ENCODE measurements around the gene STBD1.

Gene STBD1

GRCh38 chr4:76305971-76306881 is at the start of gene STBD1:
Gene STBD1, plus strand, starts transcription at chr4:76306733. Its CDS starts 37 bp downstream, at chr4:76306770.
- Histone ChIP-seq H3K27me3 (ENCODE audit: low read depth, low read length) (no peaks in the 10 kb centered on the region), H3K27ac (ENCODE audit: low read length) (peak within 1 kb of the TSS; percentile 73), H3K36me3 (ENCODE audit: control insufficient read depth in 1 of 2, insufficient read depth in 2 of 2, low read length in 2 of 2) (peaks cover 8% of the 10 kb centered on the region in 2 donors), H3K9me3 (ENCODE audit: control insufficient read depth in 1 of 2, low read length in 2 of 2) (no peaks in the 10 kb centered on the region), H3K4me3 (ENCODE audit: low read depth in 1 of 2, low read length in 2 of 2) (peak within 1 kb of the TSS; percentile 78 to 91), H3K4me1 (ENCODE audit: control insufficient read depth in 1 of 2, insufficient read depth in 2 of 2, low read length in 2 of 2) (peaks cover 15 to 17% of the 10 kb centered on the region in 2 donors)

GRCh38 chr4:76256968-76257367 is 49.6 kb upstream of the STBD1 start:
- no peaks in the 10 kb centered on the region for H3K9me3 ChIP-seq (ENCODE audit: control insufficient read depth in 1 of 2, low read length in 2 of 2)

GRCh38 chr4:76257824-76258223 is 48.7 kb upstream of the STBD1 start:
- no peaks in the 10 kb centered on the region for H3K27me3 ChIP-seq (ENCODE audit: low read depth, low read length)
- H3K36me3 ChIP-seq (ENCODE audit: control insufficient read depth in 1 of 2, insufficient read depth in 2 of 2, low read length in 2 of 2), result no peaks in the 10 kb centered on the region
- no peaks in the 10 kb centered on the region for H3K9me3 ChIP-seq (ENCODE audit: control insufficient read depth in 1 of 2, low read length in 2 of 2)
- H3K4me1 ChIP-seq (ENCODE audit: control insufficient read depth in 1 of 2, insufficient read depth in 2 of 2, low read length in 2 of 2), result no peaks in the 10 kb centered on the region
- no peak overlapping the region for H3K27ac ChIP-seq (ENCODE audit: low read length)
- no peak overlapping the region for H3K4me3 ChIP-seq (ENCODE audit: low read depth in 1 of 2, low read length in 2 of 2)

More at GRCh38 chr4:76256968-76257367, 49.6 kb upstream of the STBD1 start:
- Histone ChIP-seq H3K4me3 (ENCODE audit: low read depth in 1 of 2, low read length in 2 of 2) (no peak overlapping the region), H3K27me3 (ENCODE audit: low read depth, low read length) (no peaks in the 10 kb centered on the region), H3K27ac (ENCODE audit: low read length) (no peak overlapping the region), H3K4me1 (ENCODE audit: control insufficient read depth in 1 of 2, insufficient read depth in 2 of 2, low read length in 2 of 2) (no peaks in the 10 kb centered on the region), H3K36me3 (ENCODE audit: control insufficient read depth in 1 of 2, insufficient read depth in 2 of 2, low read length in 2 of 2) (no peaks in the 10 kb centered on the region)

GRCh38 chr4:76260571-76260970 is 46.0 kb upstream of the STBD1 start:
- no peaks in the 10 kb centered on the region for H3K9me3 ChIP-seq (ENCODE audit: control insufficient read depth in 1 of 2, low read length in 2 of 2)
- no peaks in the 10 kb centered on the region for H3K36me3 ChIP-seq (ENCODE audit: control insufficient read depth in 1 of 2, insufficient read depth in 2 of 2, low read length in 2 of 2)
- H3K4me1 ChIP-seq (ENCODE audit: control insufficient read depth in 1 of 2, insufficient read depth in 2 of 2, low read length in 2 of 2), result no peaks in the 10 kb centered on the region
- H3K27ac ChIP-seq (ENCODE audit: low read length), result no peak overlapping the region
- H3K4me3 ChIP-seq (ENCODE audit: low read depth in 1 of 2, low read length in 2 of 2), result no peak overlapping the region
- H3K27me3 ChIP-seq (ENCODE audit: low read depth, low read length), result no peaks in the 10 kb centered on the region

- Histone ChIP-seq H3K27me3 (ENCODE audit: low read depth, low read length) (no peaks in the 10 kb centered on the region), H3K9me3 (ENCODE audit: control insufficient read depth in 1 of 2, low read length in 2 of 2) (no peaks in the 10 kb centered on the region), H3K4me1 (ENCODE audit: control insufficient read depth in 1 of 2, insufficient read depth in 2 of 2, low read length in 2 of 2) (no peaks in the 10 kb centered on the region), H3K36me3 (ENCODE audit: control insufficient read depth in 1 of 2, insufficient read depth in 2 of 2, low read length in 2 of 2) (no peaks in the 10 kb centered on the region), H3K27ac (ENCODE audit: low read length) (no peak overlapping the region), H3K4me3 (ENCODE audit: low read depth in 1 of 2, low read length in 2 of 2) (no peak overlapping the region)
These were observed 40.8 kb upstream of the STBD1 start for GRCh38 chr4:76265631-76266218.

- no peaks in the 10 kb centered on the region for H3K9me3 ChIP-seq (ENCODE audit: control insufficient read depth in 1 of 2, low read length in 2 of 2)
- H3K36me3 ChIP-seq (ENCODE audit: control insufficient read depth in 1 of 2, insufficient read depth in 2 of 2, low read length in 2 of 2), result no peaks in the 10 kb centered on the region
- no peak overlapping the region for H3K4me3 ChIP-seq (ENCODE audit: low read depth in 1 of 2, low read length in 2 of 2)
- no peaks in the 10 kb centered on the region for H3K27me3 ChIP-seq (ENCODE audit: low read depth, low read length)
- H3K4me1 ChIP-seq (ENCODE audit: control insufficient read depth in 1 of 2, insufficient read depth in 2 of 2, low read length in 2 of 2), result no peaks in the 10 kb centered on the region
- no peak overlapping the region for H3K27ac ChIP-seq (ENCODE audit: low read length)
These were observed 39.9 kb upstream of the STBD1 start for GRCh38 chr4:76266627-76267026.

- Histone ChIP-seq H3K27ac (ENCODE audit: low read length) (no peak overlapping the region), H3K36me3 (ENCODE audit: control insufficient read depth in 1 of 2, insufficient read depth in 2 of 2, low read length in 2 of 2) (no peaks in the 10 kb centered on the region), H3K4me1 (ENCODE audit: control insufficient read depth in 1 of 2, insufficient read depth in 2 of 2, low read length in 2 of 2) (no peaks in the 10 kb centered on the region), H3K4me3 (ENCODE audit: low read depth in 1 of 2, low read length in 2 of 2) (no peak overlapping the region), H3K27me3 (ENCODE audit: low read depth, low read length) (no peaks in the 10 kb centered on the region), H3K9me3 (ENCODE audit: control insufficient read depth in 1 of 2, low read length in 2 of 2) (no peaks in the 10 kb centered on the region)
These were observed 38.7 kb upstream of the STBD1 start for GRCh38 chr4:76267811-76268210.

GRCh38 chr4:76270244-76271175 is 36.0 kb upstream of the STBD1 start:
- Histone ChIP-seq H3K36me3 (ENCODE audit: control insufficient read depth in 1 of 2, insufficient read depth in 2 of 2, low read length in 2 of 2) (no peaks in the 10 kb centered on the region), H3K9me3 (ENCODE audit: control insufficient read depth in 1 of 2, low read length in 2 of 2) (no peaks in the 10 kb centered on the region), H3K4me1 (ENCODE audit: control insufficient read depth in 1 of 2, insufficient read depth in 2 of 2, low read length in 2 of 2) (no peaks in the 10 kb centered on the region), H3K27me3 (ENCODE audit: low read depth, low read length) (no peaks in the 10 kb centered on the region), H3K4me3 (ENCODE audit: low read depth in 1 of 2, low read length in 2 of 2) (no peak overlapping the region), H3K27ac (ENCODE audit: low read length) (no peak overlapping the region)

GRCh38 chr4:76271248-76271647 is 35.3 kb upstream of the STBD1 start:
- H3K36me3 ChIP-seq (ENCODE audit: control insufficient read depth in 1 of 2, insufficient read depth in 2 of 2, low read length in 2 of 2), result no peaks in the 10 kb centered on the region
- no peaks in the 10 kb centered on the region for H3K27me3 ChIP-seq (ENCODE audit: low read depth, low read length)
- H3K4me3 ChIP-seq (ENCODE audit: low read depth in 1 of 2, low read length in 2 of 2), result no peak overlapping the region
- H3K27ac ChIP-seq (ENCODE audit: low read length), result no peak overlapping the region
- H3K4me1 ChIP-seq (ENCODE audit: control insufficient read depth in 1 of 2, insufficient read depth in 2 of 2, low read length in 2 of 2), result no peaks in the 10 kb centered on the region
- H3K9me3 ChIP-seq (ENCODE audit: control insufficient read depth in 1 of 2, low read length in 2 of 2), result no peaks in the 10 kb centered on the region

- H3K27ac ChIP-seq (ENCODE audit: low read length), result no peak overlapping the region
- H3K4me3 ChIP-seq (ENCODE audit: low read depth in 1 of 2, low read length in 2 of 2), result no peak overlapping the region
- H3K36me3 ChIP-seq (ENCODE audit: control insufficient read depth in 1 of 2, insufficient read depth in 2 of 2, low read length in 2 of 2), result no peaks in the 10 kb centered on the region
- H3K9me3 ChIP-seq (ENCODE audit: control insufficient read depth in 1 of 2, low read length in 2 of 2), result no peaks in the 10 kb centered on the region
- no peaks in the 10 kb centered on the region for H3K4me1 ChIP-seq (ENCODE audit: control insufficient read depth in 1 of 2, insufficient read depth in 2 of 2, low read length in 2 of 2)
- no peaks in the 10 kb centered on the region for H3K27me3 ChIP-seq (ENCODE audit: low read depth, low read length)
These were observed 34.5 kb upstream of the STBD1 start for GRCh38 chr4:76272073-76272472.

GRCh38 chr4:76272582-76272981 is 34.0 kb upstream of the STBD1 start:
- no peaks in the 10 kb centered on the region for H3K27me3 ChIP-seq (ENCODE audit: low read depth, low read length)
- no peaks in the 10 kb centered on the region for H3K4me1 ChIP-seq (ENCODE audit: control insufficient read depth in 1 of 2, insufficient read depth in 2 of 2, low read length in 2 of 2)
- no peak overlapping the region for H3K27ac ChIP-seq (ENCODE audit: low read length)
- H3K4me3 ChIP-seq (ENCODE audit: low read depth in 1 of 2, low read length in 2 of 2), result no peak overlapping the region
- no peaks in the 10 kb centered on the region for H3K9me3 ChIP-seq (ENCODE audit: control insufficient read depth in 1 of 2, low read length in 2 of 2)
- H3K36me3 ChIP-seq (ENCODE audit: control insufficient read depth in 1 of 2, insufficient read depth in 2 of 2, low read length in 2 of 2), result no peaks in the 10 kb centered on the region
